Lower lobe of right lung (tissue), 2 donors: ENCODE measurements around the gene FARP2. TPM values are rescaled to one million over a fixed set of nuclear protein-coding genes. Genes with fewer than 3 reads are reported as not detected.

Experiments
- ATAC-seq, 2 donors: fragments of 200-7000 bp; cut with Tn5 transposase; one replicate each; pipeline ENCODE4 v1.9.1; 2020 to 2022; ENCODE audit warnings: mild to moderate bottlenecking in 2 of 2, moderate library complexity in 2 of 2
- DNase-seq: peaks from one replicate; pipeline ENCODE4 v3.0.0-alpha.2; 2020
- H3K27ac ChIP-seq: fragments of 200-600 bp; one replicate; pipeline ENCODE4 v1.8.0; 2022
- H3K27me3 ChIP-seq: fragments of 200-600 bp; one replicate; pipeline ENCODE4 v1.8.0; 2022; ENCODE audit warnings: low read depth
- H3K36me3 ChIP-seq: fragments of 200-600 bp; one replicate; pipeline ENCODE4 v1.8.0; 2022; ENCODE audit warnings: mild to moderate bottlenecking
- H3K4me1 ChIP-seq: fragments of 200-600 bp; one replicate; pipeline ENCODE4 v1.8.0; 2022
- H3K4me3 ChIP-seq: fragments of 200-600 bp; one replicate; pipeline ENCODE4 v1.8.0; 2022; ENCODE audit warnings: mild to moderate bottlenecking
- H3K9me3 ChIP-seq: fragments of 200-600 bp; one replicate; pipeline ENCODE4 v1.8.0; 2022
- intact Hi-C: fragments of 100-400 bp; cut with DNase I; formaldehyde crosslinking; loops from one replicate; pipeline ENCODE4 v1.11.0; 2022
- total RNA-seq: library from RNA; stranded (reverse); fragmentation: NEBNext Ultra II Directional; extraction: Animal tissue kit (Norgen Biotek cat#: 25700); gene quantifications from one replicate; pipeline ENCODE4 v1.2.1, GENCODE V29; 2021
- TF ChIP-seq, protein P1 (sequence below): fragments of 200-600 bp; IDR thresholded peaks from one replicate; pipeline ENCODE4 v1.8.0; 2022; ENCODE audit warnings: antibody characterized with exemption, mild to moderate bottlenecking
- donor health status: DM: no; HTN: yes; CAD: no; lungs with severe emphysema.

FARP2 gene
- total RNA-seq, 1 donor from 2014 or later, result 42.4 TPM

DNA sequence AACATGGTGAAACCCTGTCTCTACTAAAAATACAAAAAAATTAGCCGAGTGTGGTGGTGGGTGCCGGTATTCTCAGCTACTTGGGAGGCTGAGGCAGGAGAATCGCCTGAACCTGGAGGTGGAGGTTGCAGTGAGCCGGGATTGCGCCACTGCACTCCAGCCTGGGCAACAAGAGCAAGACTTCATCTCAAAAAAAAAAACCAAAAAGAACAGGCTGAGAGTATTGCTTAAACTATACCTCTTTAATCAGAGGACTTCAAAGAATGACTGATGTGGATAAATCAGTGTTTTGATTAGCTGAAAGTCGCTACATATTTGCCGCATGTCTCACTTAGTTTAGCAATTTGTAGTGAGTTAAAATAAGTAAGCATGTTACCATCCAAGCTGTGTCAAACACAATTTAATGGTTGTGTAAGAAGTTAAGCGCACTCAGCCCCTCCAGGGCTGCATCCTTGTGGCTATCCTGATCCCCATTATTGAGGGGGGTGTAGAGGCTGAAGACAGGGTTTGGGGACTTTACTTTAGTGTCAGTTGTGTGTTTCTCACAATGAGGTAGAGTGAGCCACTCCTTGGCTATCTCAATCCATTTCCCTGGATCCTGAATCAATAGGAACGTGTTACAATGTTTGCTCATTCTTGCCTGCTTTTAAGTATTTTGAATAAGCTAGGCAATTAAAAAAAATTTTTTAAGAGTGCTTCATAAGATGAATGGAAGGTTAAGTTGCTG lies 11.0 kb upstream of the FARP2 start:
- Histone ChIP-seq H3K36me3 (peaks cover 100% of the 10 kb centered on the region), H3K27me3 (no peaks in the 10 kb centered on the region), H3K9me3 (no peaks in the 10 kb centered on the region), H3K4me3 (no peak overlapping the region), H3K4me1 (peaks cover 21% of the 10 kb centered on the region), H3K27ac (no peak overlapping the region)
- ATAC-seq (peak; percentile 55 to 88), DNase-seq (no peak)
- TF ChIP-seq, protein P1, sequence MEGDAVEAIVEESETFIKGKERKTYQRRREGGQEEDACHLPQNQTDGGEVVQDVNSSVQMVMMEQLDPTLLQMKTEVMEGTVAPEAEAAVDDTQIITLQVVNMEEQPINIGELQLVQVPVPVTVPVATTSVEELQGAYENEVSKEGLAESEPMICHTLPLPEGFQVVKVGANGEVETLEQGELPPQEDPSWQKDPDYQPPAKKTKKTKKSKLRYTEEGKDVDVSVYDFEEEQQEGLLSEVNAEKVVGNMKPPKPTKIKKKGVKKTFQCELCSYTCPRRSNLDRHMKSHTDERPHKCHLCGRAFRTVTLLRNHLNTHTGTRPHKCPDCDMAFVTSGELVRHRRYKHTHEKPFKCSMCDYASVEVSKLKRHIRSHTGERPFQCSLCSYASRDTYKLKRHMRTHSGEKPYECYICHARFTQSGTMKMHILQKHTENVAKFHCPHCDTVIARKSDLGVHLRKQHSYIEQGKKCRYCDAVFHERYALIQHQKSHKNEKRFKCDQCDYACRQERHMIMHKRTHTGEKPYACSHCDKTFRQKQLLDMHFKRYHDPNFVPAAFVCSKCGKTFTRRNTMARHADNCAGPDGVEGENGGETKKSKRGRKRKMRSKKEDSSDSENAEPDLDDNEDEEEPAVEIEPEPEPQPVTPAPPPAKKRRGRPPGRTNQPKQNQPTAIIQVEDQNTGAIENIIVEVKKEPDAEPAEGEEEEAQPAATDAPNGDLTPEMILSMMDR, result no peak
- intact Hi-C loops, result no loop called here

DNA sequence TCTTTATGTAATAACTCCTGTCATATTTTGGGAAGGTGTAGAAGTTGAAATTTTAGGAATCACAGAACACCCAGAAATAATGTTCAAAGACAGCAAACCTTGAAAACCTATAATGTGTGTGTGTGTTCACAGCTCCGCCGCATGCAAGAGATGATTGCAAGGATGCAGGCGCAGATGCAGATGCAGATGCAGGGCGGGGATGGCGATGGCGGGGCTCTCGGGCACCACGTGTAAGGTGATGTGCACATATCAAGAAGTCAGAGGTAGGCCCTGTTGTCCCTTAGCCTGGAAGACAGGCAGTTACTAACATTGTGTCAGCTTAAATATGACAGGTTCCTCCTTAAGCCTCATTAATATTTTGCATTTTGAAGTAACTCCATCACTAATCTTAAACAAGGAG lies 6.1 kb upstream of the FARP2 start:
- TF ChIP-seq, protein P1, result no peak
- no peak overlapping the region for H3K27ac ChIP-seq
- H3K27me3 ChIP-seq, result no peaks in the 10 kb centered on the region
- intact Hi-C loops, result no loop called here
- peaks cover 21% of the 10 kb centered on the region for H3K4me1 ChIP-seq
- peaks cover 97% of the 10 kb centered on the region for H3K36me3 ChIP-seq
- DNase-seq, result no peak
- ATAC-seq, result no peak
- H3K4me3 ChIP-seq, result no peak overlapping the region
- H3K9me3 ChIP-seq, result no peaks in the 10 kb centered on the region

DNA sequence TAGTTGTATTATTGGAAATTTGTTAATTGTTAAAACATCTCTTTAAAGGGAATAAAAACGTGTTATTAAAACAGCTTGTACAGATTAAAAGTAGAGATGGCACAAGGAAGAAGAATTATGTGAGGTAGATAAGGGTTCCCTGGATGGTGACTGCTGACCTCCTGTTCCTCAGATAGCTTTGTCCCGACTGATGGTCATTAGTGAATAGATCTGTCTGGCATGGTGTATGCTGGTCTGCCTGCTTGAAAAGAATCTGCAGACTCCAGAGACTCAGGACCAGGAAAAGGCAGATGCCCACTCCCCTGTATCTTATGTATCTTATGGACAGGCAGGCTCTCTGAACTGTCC lies 5.6 kb upstream of the FARP2 start:
- Histone ChIP-seq H3K27me3 (no peaks in the 10 kb centered on the region), H3K9me3 (no peaks in the 10 kb centered on the region), H3K4me3 (no peak overlapping the region), H3K36me3 (peaks cover 91% of the 10 kb centered on the region), H3K27ac (no peak overlapping the region), H3K4me1 (peaks cover 25% of the 10 kb centered on the region)
- ATAC-seq (no peak), DNase-seq (no peak)
- intact Hi-C loops, result no loop called here
- TF ChIP-seq, protein P1, result no peak

DNA sequence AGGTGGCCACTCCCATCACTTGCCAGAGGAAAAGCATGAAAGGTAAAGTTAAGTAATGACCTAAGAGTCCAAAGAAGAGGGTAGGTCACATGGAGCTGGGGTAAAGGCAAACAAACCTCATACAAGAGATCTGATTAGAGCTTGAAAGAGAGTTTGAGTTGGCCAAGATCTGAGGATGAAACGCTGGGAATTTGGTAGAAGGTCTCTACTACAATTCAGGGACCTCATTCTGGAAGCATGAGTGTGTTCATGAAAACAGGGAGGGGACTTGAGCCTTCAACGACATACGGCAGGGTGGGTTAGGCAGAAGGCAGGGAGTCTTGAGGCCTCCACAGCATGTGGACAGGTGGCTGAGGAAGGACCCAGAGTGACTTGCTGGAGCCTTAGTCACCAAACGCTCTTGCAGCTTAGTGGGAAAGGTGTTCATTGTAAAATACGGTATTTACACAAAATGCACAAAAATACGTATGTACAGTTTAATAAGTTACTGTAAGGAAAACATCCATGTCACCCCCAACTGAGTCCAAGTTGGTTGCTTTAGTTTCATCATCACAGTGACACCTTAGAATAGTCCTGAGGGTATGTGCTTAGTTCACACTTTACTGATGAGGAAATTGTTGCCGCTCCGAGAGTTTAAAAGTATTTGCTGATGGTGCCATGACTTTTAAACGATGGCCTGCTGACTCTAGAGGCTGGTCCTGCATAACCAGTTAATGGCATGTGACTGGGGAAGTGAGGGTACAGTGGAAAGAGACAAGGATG lies 5.0 kb upstream of the FARP2 start:
- H3K4me3 ChIP-seq, result no peak overlapping the region
- H3K27ac ChIP-seq, result no peak overlapping the region
- DNase-seq (no peak), ATAC-seq (peak in 1 of 2 donors; percentile 18)
- peaks cover 21% of the 10 kb centered on the region for H3K4me1 ChIP-seq
- intact Hi-C loops, result no loop called here
- H3K36me3 ChIP-seq, result peaks cover 86% of the 10 kb centered on the region
- TF ChIP-seq, protein P1, result no peak
- no peaks in the 10 kb centered on the region for H3K27me3 ChIP-seq
- no peaks in the 10 kb centered on the region for H3K9me3 ChIP-seq

DNA sequence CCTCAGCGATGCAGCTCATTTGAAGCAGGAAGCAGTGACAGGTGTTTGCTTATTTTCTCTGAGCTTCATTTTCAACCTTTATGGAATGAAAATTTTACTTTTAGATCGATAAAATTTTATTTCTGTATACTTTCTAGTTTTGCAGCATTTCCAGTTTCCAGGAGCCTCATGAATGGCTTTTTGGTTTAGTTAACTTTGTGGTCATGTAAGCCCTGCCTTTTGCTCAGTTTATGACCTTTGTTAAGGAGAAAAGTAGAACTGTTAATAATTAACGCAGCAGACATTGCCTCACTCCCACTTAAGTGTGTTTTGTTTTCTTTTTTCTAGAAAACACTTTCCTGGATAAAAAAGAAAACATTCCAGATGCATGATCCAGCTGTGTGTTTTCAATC lies 4.4 kb upstream of the FARP2 start:
- Histone ChIP-seq H3K27me3 (no peaks in the 10 kb centered on the region), H3K4me1 (peaks cover 19% of the 10 kb centered on the region), H3K9me3 (no peaks in the 10 kb centered on the region), H3K4me3 (no peak overlapping the region), H3K36me3 (peaks cover 80% of the 10 kb centered on the region), H3K27ac (no peak overlapping the region)
- no peak for ATAC-seq
- intact Hi-C loops, result no loop called here
- TF ChIP-seq, protein P1, result no peak
- DNase-seq, result no peak
